Measurements from ENCODE around the gene C1orf50.
"Not testable (repeated sequence)": the region's sequence is repeated elsewhere in the genome, so short reads cannot be mapped to it uniquely, and the experiment has no call there.

The C1orf50 gene

GRCh38 chr1:42739753-42740700 lies 27.0 kb upstream of the C1orf50 start, which contains the start of gene CLDN19:
Gene CLDN19, minus strand, starts transcription at chr1:42740236. Its CDS starts 173 bp downstream, at chr1:42740063.
- no peak for DNase-seq (ENCODE audit: low read depth)

DNA sequence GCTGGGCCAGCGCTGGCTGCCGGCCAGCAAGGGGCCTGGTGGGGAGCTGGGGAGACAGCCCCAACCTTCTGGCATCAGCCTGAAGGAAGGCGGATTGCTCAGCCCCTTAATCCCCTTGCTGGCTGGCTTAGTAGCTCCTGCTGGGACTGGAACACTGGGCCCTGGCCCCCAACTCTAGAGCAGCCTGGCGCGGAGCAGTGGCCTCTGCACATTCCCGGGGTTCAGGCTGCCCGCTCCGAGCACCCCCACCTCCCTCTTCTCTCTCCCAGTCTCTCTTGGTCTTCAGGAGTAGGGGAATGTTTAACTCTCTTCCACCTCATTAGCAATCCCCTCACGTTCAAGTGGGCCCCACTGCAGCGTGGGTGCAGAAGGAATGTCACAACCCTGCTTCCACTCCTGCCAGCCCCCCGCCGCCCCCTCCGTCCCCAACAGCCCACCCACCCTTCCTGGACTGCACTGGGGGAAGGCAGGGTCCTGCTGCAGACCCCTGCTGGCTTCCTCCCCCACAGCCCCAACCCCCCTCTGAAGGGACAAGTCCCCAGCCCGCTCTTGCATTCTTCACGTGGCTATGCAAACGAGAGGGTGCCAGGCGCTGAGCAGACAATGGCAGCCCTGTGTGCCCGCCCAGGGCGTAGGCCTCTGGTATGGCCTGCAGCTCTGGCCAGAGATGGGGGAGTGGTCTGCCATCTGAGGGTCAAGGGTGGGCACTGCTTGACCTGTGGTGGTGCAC lies 26.0 kb upstream of the C1orf50 start:
- no peak for DNase-seq (ENCODE audit: low read depth)

GRCh38 chr1:42741706-42742105 lies 25.3 kb upstream of the C1orf50 start:
- no peak for DNase-seq (ENCODE audit: low read depth)

DNA sequence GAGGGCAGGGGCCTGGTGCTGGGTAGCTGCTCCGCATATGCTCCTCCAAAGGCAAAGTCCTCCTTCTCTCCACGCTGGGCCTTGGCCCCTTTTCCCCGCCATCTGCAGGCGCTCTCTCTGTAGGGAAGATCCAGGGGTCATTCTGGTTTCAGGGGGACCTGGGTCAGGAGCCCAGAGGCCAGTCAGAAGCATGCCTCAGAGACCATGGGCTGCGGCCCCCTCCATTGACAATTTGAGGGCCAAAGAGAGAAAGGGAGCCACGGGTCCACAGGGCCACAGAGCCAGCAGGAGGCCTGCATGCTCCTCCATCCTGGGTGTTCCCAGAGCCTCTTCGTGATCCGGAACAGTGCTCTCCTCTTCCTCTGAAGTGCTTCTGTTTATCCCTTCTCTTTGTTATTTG lies 24.9 kb upstream of the C1orf50 start:
- no peak for DNase-seq (ENCODE audit: low read depth)

- no peak for DNase-seq (ENCODE audit: low read depth)
Measured at GRCh38 chr1:42742617-42743316, 24.3 kb upstream of the C1orf50 start.

- DNase-seq (ENCODE audit: low read depth) = no peak
Measured at GRCh38 chr1:42743317-42744147, 23.5 kb upstream of the C1orf50 start.

GRCh38 chr1:42744148-42744413 lies 23.0 kb upstream of the C1orf50 start:
- no peak for DNase-seq (ENCODE audit: low read depth)

- no peak for DNase-seq (ENCODE audit: low read depth)
Measured at GRCh38 chr1:42745851-42746250, 21.2 kb upstream of the C1orf50 start.

DNA sequence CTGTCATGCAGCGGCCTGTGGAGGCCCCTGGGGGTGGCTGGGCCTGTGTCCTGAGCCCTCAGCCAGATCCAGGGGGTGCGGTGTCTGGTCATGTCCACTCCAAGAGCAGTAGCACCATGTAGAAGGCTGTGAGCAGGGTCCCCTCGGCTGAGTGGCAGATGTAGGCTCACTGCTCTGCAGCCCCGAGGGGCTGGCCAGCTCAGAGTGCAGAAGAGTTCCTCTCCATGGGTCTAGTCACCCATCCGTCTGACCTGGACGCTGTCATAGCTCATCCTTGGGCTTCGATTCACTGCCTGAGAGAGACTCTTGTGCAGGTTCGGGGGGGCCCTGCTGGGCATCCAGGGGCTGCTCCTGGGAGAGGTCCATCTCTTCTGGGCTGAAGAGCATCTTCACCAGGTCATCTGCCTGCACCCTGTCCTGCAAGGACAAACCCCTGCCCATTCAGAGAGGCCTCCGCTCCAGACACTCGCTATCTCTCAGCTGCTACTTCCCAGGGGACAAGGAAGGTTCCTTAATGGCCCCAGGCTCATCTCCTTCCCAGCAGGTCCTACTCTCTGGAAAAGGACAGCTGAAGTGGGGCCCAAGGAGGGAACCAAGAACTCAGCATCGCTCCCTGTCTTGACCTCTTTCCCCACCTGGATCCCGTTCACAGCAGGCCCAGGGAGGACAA lies 20.5 kb upstream of the C1orf50 start:
- DNase-seq (ENCODE audit: low read depth) = no peak

DNA sequence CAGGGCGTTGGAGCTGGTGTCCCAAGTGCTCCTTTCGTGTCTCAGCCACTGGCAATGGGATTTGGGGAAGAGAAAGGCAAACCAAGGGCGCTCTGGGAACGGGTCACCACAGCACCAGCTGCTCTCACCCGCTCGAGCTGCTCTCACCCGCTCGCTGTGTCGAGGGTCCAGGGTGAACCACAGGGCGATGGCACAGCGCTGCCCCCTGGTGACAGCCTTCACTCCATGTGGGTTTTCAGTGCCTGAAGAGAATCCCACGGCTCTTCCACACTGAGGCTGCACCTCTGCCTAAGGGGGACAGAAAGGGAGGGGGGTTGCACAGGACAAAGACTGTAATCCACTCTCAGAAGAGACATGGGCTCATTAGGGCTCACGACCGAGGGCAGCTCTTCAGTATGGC lies 19.9 kb upstream of the C1orf50 start:
- DNase-seq (ENCODE audit: low read depth) = no peak

- DNase-seq (ENCODE audit: low read depth) = no peak
Measured at GRCh38 chr1:42748021-42748420, 19.0 kb upstream of the C1orf50 start.

DNA sequence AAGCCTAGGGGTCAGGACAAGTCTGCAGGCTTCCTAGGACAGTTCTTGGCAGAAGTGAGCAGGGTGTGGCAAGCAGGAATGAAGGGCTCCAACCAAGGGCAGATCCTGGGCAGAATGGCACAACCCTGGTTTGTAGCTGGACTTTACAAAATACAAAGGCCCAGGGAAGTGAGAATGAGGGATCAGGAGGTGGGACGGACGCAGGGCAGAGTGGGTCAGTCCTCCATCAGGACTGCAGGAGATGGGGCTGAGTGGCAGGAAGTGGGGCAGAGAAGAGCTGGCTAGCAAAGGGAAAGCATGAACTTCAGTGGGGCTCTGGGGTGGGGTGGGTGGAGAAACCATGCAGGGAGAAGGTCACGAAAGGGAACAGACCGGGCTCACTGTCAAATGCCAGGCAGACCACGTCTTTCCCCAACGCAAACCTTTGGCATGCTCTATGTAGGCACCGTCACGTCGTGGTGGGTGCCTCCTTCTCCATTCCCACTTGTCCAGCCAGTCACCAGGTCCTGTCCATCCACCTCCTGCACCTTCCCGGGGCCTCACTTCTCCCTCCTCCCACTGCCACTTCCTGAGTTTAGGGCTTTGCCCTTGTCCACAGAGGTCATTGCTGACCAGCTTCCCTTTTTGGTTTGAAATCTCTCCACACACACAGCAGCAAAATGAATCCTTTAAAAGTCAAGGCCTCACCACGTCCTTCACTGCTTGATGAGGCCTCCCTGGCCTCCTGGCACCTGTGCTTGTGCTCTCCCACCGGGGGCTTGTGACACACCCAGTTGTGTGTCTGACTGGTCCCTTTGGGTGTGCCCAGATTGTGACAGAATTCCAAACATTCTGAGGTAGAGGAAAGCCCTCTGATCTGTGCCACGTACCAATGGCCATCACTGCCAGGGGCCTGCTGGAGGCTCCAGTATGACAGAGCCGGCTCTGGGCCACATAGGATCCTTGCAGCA lies 18.3 kb upstream of the C1orf50 start:
- DNase-seq (ENCODE audit: low read depth) = no peak

DNA sequence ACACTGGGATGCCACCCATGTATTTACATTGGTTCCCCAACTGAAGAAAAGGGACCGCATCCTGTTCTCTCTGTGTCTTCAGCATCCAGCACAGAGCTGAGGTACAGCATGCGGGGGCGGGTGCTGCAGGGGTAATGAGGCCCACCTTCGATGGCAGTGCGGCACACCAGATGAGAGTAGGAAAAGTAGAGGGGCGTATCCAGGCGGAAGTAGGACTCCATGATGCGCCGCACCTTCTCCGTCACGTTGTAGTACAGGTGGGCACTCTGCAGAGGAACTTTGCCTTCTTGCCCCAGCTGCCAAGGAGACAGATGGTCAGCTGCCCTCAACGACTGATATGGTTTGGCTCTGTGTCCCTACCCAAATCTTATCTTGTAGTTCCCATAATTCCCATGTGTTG lies 17.0 kb upstream of the C1orf50 start:
- no peak for DNase-seq (ENCODE audit: low read depth)

DNA sequence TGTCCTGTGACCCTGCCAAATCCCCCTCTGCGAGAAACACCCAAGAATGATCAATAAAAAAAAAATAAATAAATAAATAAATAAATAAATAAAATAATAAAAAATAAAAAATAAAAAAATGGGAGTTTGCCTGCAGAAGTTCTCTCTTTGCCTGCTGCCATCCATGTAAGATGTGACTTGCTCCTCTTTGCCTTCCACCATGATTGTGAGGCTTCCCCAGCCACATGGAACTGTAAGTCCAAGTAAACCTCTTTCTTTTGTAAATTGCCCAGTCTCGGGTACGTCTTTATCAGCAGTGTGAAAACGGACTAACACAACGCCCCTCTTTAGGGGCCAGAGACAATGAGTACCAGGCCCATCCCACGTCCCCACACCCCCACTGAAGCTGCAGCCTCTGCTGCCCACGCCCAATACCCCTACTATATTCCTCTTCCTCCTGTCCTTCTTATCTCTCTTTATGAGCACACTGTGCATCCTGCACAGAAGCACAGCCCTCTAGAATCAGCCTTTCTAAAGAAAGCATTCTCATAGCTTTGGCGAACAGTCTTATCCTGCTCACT lies 15.5 kb upstream of the C1orf50 start:
- not testable (repeated sequence) for DNase-seq (ENCODE audit: low read depth)

- DNase-seq (ENCODE audit: low read depth) = no peak
Measured at GRCh38 chr1:42752284-42752683, 14.8 kb upstream of the C1orf50 start.

GRCh38 chr1:42753070-42753469 lies 14.0 kb upstream of the C1orf50 start:
- DNase-seq (ENCODE audit: low read depth) = no peak

DNA sequence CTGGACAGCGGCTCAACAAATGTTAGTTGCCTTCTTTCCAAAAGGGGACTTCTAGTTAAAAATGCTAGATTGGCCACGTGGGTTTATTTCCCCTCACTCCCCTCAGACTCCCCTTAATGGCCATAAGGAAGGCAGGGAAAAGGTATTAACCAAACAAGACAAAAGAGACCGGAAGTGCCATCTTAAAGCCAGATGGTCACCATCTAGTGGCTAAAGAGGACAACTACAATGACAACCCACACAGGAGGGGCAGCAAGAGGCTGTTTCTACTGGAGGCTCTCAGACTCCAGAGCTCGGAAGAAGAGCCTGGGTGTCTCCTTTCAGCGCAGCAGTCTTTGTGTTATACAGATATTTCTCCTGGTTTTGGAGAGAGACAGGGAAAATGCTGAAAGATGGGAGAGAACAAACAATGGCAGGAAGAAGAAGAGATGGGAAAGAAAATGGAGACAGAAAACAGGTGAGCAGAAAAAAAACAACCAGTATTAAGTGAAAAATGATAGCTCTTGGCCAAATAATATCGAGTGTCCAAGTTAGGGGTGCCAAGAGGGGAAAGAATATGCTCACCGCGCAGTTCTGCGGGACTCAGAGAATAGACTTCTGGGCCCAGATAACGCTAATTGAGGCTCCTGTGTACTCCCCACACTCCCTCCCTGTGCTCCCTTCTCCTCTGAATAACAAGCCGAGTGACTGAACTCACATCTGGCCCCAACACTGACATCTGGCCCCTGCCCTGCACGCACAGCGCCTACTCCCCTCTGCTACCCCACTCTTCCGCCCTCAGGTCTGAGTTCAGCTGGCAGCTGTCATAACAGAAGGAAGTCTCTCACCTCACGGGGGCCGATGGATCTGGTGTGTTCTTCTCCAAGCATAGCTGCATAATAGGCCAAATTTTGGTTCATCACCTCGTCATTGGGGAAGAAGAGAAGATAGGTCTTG lies 9.8 kb upstream of the C1orf50 start:
- no peak for DNase-seq (ENCODE audit: low read depth)

- DNase-seq (ENCODE audit: low read depth) = no peak
Measured at GRCh38 chr1:42757892-42758275, 9.2 kb upstream of the C1orf50 start.

GRCh38 chr1:42758641-42759040 lies 8.4 kb upstream of the C1orf50 start:
- DNase-seq (ENCODE audit: low read depth) = no peak

All from T-helper 22 cell (primary cell).